ENCODE measurements around the gene NRSN2. TPM values are rescaled to one million over a fixed set of nuclear protein-coding genes. Genes with fewer than 3 reads are reported as not detected.
"Not testable (repeated sequence)": the region's sequence is repeated elsewhere in the genome, so short reads cannot be mapped to it uniquely, and the experiment has no call there.

Gene NRSN2
- total RNA-seq, 2 donors from 2014 or later = 13.8 to 15.6 TPM

GRCh38 chr20:370151-370600 lies 23.3 kb downstream of the NRSN2 start:
- no peak for DNase-seq

DNA sequence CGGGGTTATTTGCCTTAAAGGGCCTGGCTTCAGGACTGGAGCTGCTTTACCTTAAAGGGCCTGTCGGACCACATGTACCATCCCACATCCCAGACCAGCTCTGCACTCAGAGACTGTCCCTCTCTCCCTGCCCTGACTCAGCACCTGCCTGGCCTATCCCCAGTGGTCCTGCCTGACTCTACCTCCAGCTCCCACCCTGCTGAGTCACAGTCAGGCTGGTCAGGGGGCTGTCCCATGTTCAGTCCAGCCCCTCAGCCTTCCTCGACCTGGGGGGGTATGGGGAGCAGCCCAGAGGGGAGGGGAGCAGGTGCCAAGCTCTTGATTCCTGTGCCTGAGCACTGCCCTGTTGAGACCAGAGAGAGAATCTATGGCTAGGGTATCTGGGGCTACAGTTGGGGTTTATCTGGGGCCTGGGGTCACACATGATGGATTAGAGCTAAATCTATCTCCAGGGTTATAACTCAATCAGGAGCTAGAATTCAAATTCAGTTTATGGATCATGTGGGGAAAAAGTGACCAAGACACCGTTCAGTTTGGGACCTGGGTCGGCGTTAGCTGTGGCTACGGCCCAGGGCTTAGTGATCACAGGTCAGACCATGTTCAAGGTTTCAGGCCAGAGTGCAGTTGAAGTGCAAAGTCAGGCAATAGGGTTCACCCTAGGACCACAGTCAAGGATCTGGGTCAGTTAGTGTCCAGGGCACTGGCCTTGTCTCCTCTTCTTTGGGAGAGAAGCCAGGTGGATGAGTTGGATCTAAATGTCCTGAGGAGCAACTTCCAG lies 24.3 kb downstream of the NRSN2 start:
- H3K27ac ChIP-seq = peak overlapping the region; percentile 73 to 84 (median 80)
- no peaks in the 10 kb centered on the region for H3K27me3 ChIP-seq
- no peak for ATAC-seq
- no peak overlapping the region for H3K4me3 ChIP-seq
- WGBS, 2 donors = 67 to 81% methylated on average over 7 of the region's 7 CpGs
- peaks cover 54% of the 10 kb centered on the region for H3K4me1 ChIP-seq
- DNase-seq = no peak
- no peaks in the 10 kb centered on the region for H3K36me3 ChIP-seq (replicated peaks in 1 of 2; ENCODE audit: insufficient read depth in 1 of 2, low read depth in 2 of 2)
- intact Hi-C loops (cut with DNase I) = no loop called here
- H3K9me3 ChIP-seq = no peaks in the 10 kb centered on the region
- TF ChIP-seq POLR2A (IDR thresholded peaks at IDR 0.05) (no peak), CTCF (IDR thresholded peaks at IDR 0.05) (no peak)

More at GRCh38 chr20:370151-370600, 23.3 kb downstream of the NRSN2 start:
- Histone ChIP-seq H3K36me3 (replicated peaks in 1 of 2; ENCODE audit: insufficient read depth in 1 of 2, low read depth in 2 of 2) (no peaks in the 10 kb centered on the region), H3K27me3 (no peaks in the 10 kb centered on the region), H3K4me3 (no peak overlapping the region), H3K27ac (peak overlapping the region; percentile 0 to 81 (median 76)), H3K9me3 (no peaks in the 10 kb centered on the region), H3K4me1 (peaks cover 54% of the 10 kb centered on the region)
- WGBS, 2 donors = 23 to 33% methylated on average over 7 of the region's 7 CpGs
- intact Hi-C loops (cut with DNase I) = no loop called here
- no peak for TF ChIP-seq CTCF (IDR thresholded peaks at IDR 0.05)
- peak in 1 of 3 donors; percentile 27 for TF ChIP-seq POLR2A (IDR thresholded peaks at IDR 0.05)
- ATAC-seq = peak; percentile 49

GRCh38 chr20:371755-372542 lies 25.0 kb downstream of the NRSN2 start:
- Histone ChIP-seq H3K27me3 (no peaks in the 10 kb centered on the region), H3K4me3 (no peak overlapping the region), H3K36me3 (replicated peaks in 1 of 2; ENCODE audit: insufficient read depth in 1 of 2, low read depth in 2 of 2) (no peaks in the 10 kb centered on the region), H3K9me3 (no peaks in the 10 kb centered on the region), H3K4me1 (peaks cover 52% of the 10 kb centered on the region), H3K27ac (peak overlapping the region; percentile 73 to 84 (median 80))
- DNase-seq (peak; percentile 63 to 92 (median 84)), ATAC-seq (peak; percentile 82)
- TF ChIP-seq CTCF (IDR thresholded peaks at IDR 0.05) = no peak
- peak in 1 of 3 donors; percentile 8 for TF ChIP-seq POLR2A (IDR thresholded peaks at IDR 0.05)
- intact Hi-C loops (cut with DNase I) = no loop called here
- 54 to 56% methylated on average over 9 to 10 of the region's 10 CpGs for WGBS, 2 donors

- H3K27me3 ChIP-seq; H3K9me3 ChIP-seq; ATAC-seq; intact Hi-C loops (cut with DNase I); H3K36me3 ChIP-seq (replicated peaks in 1 of 2; ENCODE audit: insufficient read depth in 1 of 2, low read depth in 2 of 2); DNase-seq; H3K4me3 ChIP-seq: not testable (repeated sequence)
- 92 to 93% methylated on average over 11 of the region's 11 CpGs for WGBS, 2 donors
- H3K27ac ChIP-seq = peak overlapping the region; percentile 73 to 83 (median 80)
- peaks cover 45% of the 10 kb centered on the region for H3K4me1 ChIP-seq
Measured at GRCh38 chr20:372543-373082, 25.7 kb downstream of the NRSN2 start.

All from body of pancreas (tissue), 4 donors.